Endothelial cell of umbilical vein (primary cell): ENCODE results near the gene DMRTC2. TPM values are rescaled to one million over a fixed set of nuclear protein-coding genes. Genes with fewer than 3 reads are reported as not detected.

Source experiments
- BruUV-seq: library from RNA; stranded (reverse); fragments of 400-500 nt; replicated peaks from 2 replicates; lab custom pipeline; 2021; lab: Mats Ljungman, UMichigan
- CTCF ChIA-PET: fragments of 300-600, 350-600 bp; sonication (Branson Sonifier 250); formaldehyde crosslinking; loops from one replicate; lab custom pipeline; 2021; ENCODE audit warnings: antibody characterized with exemption, inconsistent platforms; lab: Charles Lee
- POLR2A ChIA-PET: fragments of 300-600, 350-600 bp; sonication (Branson Sonifier 250); formaldehyde crosslinking; loops from one replicate; lab custom pipeline; 2021; ENCODE audit warnings: antibody characterized with exemption, inconsistent platforms; lab: Charles Lee
- DNase-seq: peaks from one replicate; pipeline ENCODE4 v3.0.0-alpha.2; 2011; ENCODE audit warnings: low read depth, low spot score
- FAIRE-seq: peaks from 2 replicates; lab custom pipeline; 2011; peaks lifted over from hg19 to GRCh38; lab: Jason Lieb, UNC
- H2AFZ ChIP-seq: 2 replicates; pipeline ENCODE4 v1.6.0; 2012; ENCODE audit warnings: low read depth, low read length, control low read depth, inconsistent platforms
- H3K27ac ChIP-seq: 2 replicates; pipeline ENCODE4 v1.5.1; 2011; ENCODE audit warnings: low read depth, mild to moderate bottlenecking, control low read depth, low read length, moderate library complexity; ENCODE audit not compliant: insufficient read depth
- H3K27me3 ChIP-seq, 2 experiments: 2 replicates each; pipeline versions ENCODE4 v1.6.0 to v1.6.1; 2011; ENCODE audit warnings: low read length in 2 of 2, mixed read lengths in 1 of 2; ENCODE audit not compliant: control insufficient read depth in 2 of 2, insufficient read depth in 2 of 2
- H3K36me3 ChIP-seq, 2 experiments: 2 replicates in 1 of 2; 3 replicates in 1 of 2; pipeline ENCODE4 v1.5.1; 2011; ENCODE audit warnings: low read length in 2 of 2, mild to moderate bottlenecking in 1 of 2, moderate library complexity in 1 of 2; ENCODE audit not compliant: control insufficient read depth in 2 of 2, insufficient read depth in 2 of 2; ENCODE audit errors: extremely low read depth in 1 of 2
- H3K4me1 ChIP-seq: 3 replicates; pipeline ENCODE4 v1.5.1; 2011; ENCODE audit warnings: mild to moderate bottlenecking, low read length; ENCODE audit not compliant: control insufficient read depth, insufficient read depth; ENCODE audit errors: extremely low read depth
- H3K4me2 ChIP-seq: 2 replicates; pipeline ENCODE4 v1.6.1; 2011; ENCODE audit warnings: low read length, control low read depth, mixed read lengths; ENCODE audit not compliant: insufficient read depth
- H3K4me3 ChIP-seq, 3 experiments: fragments of 200-600 bp in 1 of 3; sonication (generic), shearing (Covaris generic) in 1 of 3; replicated peaks in 1 of 3; 2 replicates each; pipeline ENCODE4 v1.5.1; 2011 to 2016; ENCODE audit warnings: control low read depth in 3 of 3, low read length in 3 of 3, mild to moderate bottlenecking in 2 of 3, inconsistent platforms in 1 of 3, low read depth in 1 of 3, moderate library complexity in 1 of 3; ENCODE audit not compliant: insufficient read depth in 1 of 3
- H3K79me2 ChIP-seq: 2 replicates; pipeline ENCODE4 v1.6.0; 2012; ENCODE audit warnings: low read length, inconsistent platforms; ENCODE audit not compliant: control insufficient read depth, insufficient read depth
- H3K9ac ChIP-seq: replicated peaks from 2 replicates; pipeline ENCODE3; 2011; ENCODE audit warnings: low read length, control low read depth; ENCODE audit not compliant: insufficient read depth; ENCODE audit errors: extremely low read depth
- H3K9me1 ChIP-seq: replicated peaks from 3 replicates; pipeline ENCODE4 v1.6.0; 2011; ENCODE audit warnings: mild to moderate bottlenecking, low read length; ENCODE audit not compliant: control insufficient read depth, insufficient read depth; ENCODE audit errors: extremely low read depth
- H3K9me3 ChIP-seq: replicated peaks from 2 replicates; pipeline ENCODE4 v1.5.1; 2012; ENCODE audit warnings: low read length, inconsistent platforms; ENCODE audit not compliant: control insufficient read depth, insufficient read depth
- H4K20me1 ChIP-seq: replicated peaks from 2 replicates; pipeline ENCODE3; 2011; ENCODE audit warnings: mild to moderate bottlenecking, low read length; ENCODE audit not compliant: control insufficient read depth, insufficient read depth; ENCODE audit errors: extremely low read depth
- EZH2 ChIP-seq: IDR thresholded peaks from 2 replicates; pipeline ENCODE4 v1.6.1; 2012; ENCODE audit warnings: borderline replicate concordance, low read depth, mild to moderate bottlenecking, moderate library complexity, low read length, inconsistent platforms; ENCODE audit not compliant: severe bottlenecking
- FOS ChIP-seq: IDR thresholded peaks from 2 replicates; pipeline ENCODE4 v1.6.1; 2011; ENCODE audit warnings: mild to moderate bottlenecking, low read length, moderate library complexity, borderline replicate concordance; ENCODE audit not compliant: insufficient read depth
- GATA2 ChIP-seq: IDR thresholded peaks from 2 replicates; pipeline ENCODE4 v1.7.0; 2011; ENCODE audit warnings: low read depth, mild to moderate bottlenecking, moderate library complexity, mixed read lengths, low read length; ENCODE audit not compliant: insufficient read length, insufficient read depth
- JUN ChIP-seq: IDR thresholded peaks from 2 replicates; pipeline ENCODE4 v1.6.1; 2011; ENCODE audit warnings: borderline replicate concordance, low read depth; ENCODE audit not compliant: insufficient read length, insufficient read depth
- MYC ChIP-seq: IDR thresholded peaks from one replicate; pipeline ENCODE4 v1.6.1; 2011; ENCODE audit warnings: mild to moderate bottlenecking, low read depth, low read length
- POLR2A ChIP-seq: IDR thresholded peaks from 2 replicates; pipeline ENCODE4 v1.6.1; 2012; ENCODE audit warnings: low read depth, mild to moderate bottlenecking, control low read depth, low read length
- POLR2AphosphoS5 ChIP-seq: IDR thresholded peaks from 2 replicates; pipeline ENCODE4 v1.6.1; 2012; ENCODE audit warnings: low read depth, mild to moderate bottlenecking, control low read depth, low read length, moderate library complexity; ENCODE audit not compliant: insufficient read depth
- dilution Hi-C: fragments of 300-500 bp; cut with MboI; formaldehyde crosslinking; loops from one replicate; pipeline ENCODE4 v1.15.0; 2019; ENCODE audit warnings: low sequenced_read_pairs; ENCODE audit not compliant: extremely low pct_ligation_motif_present
- intact Hi-C: fragments of 100-400 bp; cut with micrococcal nuclease; formaldehyde crosslinking; loops from one replicate; pipeline ENCODE4 v1.10.0; 2022
- polyA plus RNA-seq, 4 experiments: library from polyadenylated mRNA; depleted of rRNA in 3 of 4; stranded (reverse) in 3 of 4; unstranded in 1 of 4; fragments of >200 nt; gene quantifications; 2 replicates each; pipeline versions ENCODE4 v1.2.1 to v1.2.3, GENCODE V29; 2011 to 2012; ENCODE audit warnings: missing spikeins in 1 of 4
- total RNA-seq: library from RNA; stranded (reverse); gene quantifications from 2 replicates; pipeline ENCODE4 v1.2.3, GENCODE V29; 2021
- TF ChIP-seq, protein P1 (sequence below), 2 donors: IDR thresholded peaks; 1 replicate in 1 of 2; 2 replicates in 1 of 2; pipeline ENCODE4 v1.5.1; 2011; ENCODE audit warnings: low read length in 2 of 2, mild to moderate bottlenecking in 2 of 2, moderate library complexity in 2 of 2, control low read depth in 1 of 2, inconsistent platforms in 1 of 2, low read depth in 1 of 2; ENCODE audit not compliant: insufficient read depth in 1 of 2; ENCODE audit errors: extremely low read depth in 1 of 2
- TF ChIP-seq, protein P2 (sequence below): IDR thresholded peaks from 2 replicates; pipeline ENCODE4 v1.6.1; 2011; ENCODE audit not compliant: insufficient read depth, insufficient read length

DMRTC2 gene
- total and polyA plus RNA-seq, 2 donors (not counting 3 experiments of a cell fraction or from before 2014, with no cell fraction given) = not detected

DNA sequence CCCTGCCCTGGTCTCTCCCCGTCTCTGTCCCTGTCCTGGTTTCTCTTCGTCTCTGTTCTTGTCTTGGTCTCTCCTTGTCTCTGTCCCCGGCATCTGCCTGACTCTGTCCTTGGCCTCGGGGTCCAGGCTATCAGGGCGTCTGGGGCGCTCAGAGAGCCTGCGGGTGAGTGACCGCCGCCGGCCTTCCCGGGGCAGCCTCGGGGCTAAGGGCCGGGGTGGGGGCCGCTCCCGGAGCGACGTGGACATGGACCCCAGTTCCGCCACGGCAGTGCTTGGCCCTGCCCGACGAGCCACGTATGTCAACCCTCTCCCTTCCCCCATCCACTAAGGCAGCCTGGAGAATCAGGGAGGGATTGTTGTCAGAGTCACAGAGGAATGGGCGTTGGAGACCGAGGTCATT is 53.0 kb downstream of the DMRTC2 start:
- no TSS peak for BruUV-seq
- no peaks in the 10 kb centered on the region for H3K79me2 ChIP-seq

DNA sequence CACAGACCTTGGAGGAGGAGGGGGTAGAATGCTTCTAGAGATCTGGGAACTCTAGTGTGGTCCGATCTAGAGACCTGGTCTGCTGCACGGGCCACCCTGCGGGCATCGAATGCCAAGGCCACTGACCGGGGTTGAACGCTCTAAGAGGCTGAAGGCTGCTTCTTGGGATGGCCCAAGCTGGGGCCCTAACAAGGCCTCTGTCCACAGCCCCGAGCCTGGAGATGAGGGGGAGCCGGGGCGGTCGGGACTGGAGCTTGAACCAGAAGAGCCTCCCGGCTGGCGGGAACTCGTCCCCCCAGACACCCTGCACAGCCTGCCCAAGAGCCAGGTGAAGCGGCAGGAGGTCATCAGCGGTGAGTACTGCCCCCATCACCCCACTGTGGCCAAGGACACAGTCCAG is 53.4 kb downstream of the DMRTC2 start:
- ChIA-PET CTCF (interaction anchor here (1.5 kb wide), 1 partner anchor 9 kb away, joined by 3 read pairs; no protein-coding TSS in a partner anchor), POLR2A (no interaction called here)
- DNase-seq (no peak), FAIRE-seq (no peak)
- BruUV-seq = no TSS peak
- Histone ChIP-seq H3K27me3 (no peaks in the 10 kb centered on the region), H3K79me2 (no peaks in the 10 kb centered on the region), H3K4me3 (no peak overlapping the region), H3K4me1 (no peaks in the 10 kb centered on the region), H3K36me3 (peaks cover 11 to 45% of the 10 kb centered on the region in 2 experiments), H3K9me1 (no peaks in the 10 kb centered on the region), H3K4me2 (no peak overlapping the region), H3K9me3 (no peaks in the 10 kb centered on the region), H2AFZ (no peak overlapping the region), H3K27ac (no peak overlapping the region), H3K9ac (no peak overlapping the region), H4K20me1 (no peaks in the 10 kb centered on the region)
- intact Hi-C loops = no loop called here
- dilution Hi-C loops = no loop called here
- no peak for TF ChIP-seq JUN
- no peak for TF ChIP-seq MYC
- TF ChIP-seq, protein P1, sequence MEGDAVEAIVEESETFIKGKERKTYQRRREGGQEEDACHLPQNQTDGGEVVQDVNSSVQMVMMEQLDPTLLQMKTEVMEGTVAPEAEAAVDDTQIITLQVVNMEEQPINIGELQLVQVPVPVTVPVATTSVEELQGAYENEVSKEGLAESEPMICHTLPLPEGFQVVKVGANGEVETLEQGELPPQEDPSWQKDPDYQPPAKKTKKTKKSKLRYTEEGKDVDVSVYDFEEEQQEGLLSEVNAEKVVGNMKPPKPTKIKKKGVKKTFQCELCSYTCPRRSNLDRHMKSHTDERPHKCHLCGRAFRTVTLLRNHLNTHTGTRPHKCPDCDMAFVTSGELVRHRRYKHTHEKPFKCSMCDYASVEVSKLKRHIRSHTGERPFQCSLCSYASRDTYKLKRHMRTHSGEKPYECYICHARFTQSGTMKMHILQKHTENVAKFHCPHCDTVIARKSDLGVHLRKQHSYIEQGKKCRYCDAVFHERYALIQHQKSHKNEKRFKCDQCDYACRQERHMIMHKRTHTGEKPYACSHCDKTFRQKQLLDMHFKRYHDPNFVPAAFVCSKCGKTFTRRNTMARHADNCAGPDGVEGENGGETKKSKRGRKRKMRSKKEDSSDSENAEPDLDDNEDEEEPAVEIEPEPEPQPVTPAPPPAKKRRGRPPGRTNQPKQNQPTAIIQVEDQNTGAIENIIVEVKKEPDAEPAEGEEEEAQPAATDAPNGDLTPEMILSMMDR (IDR thresholded peaks at IDR 0.05; ENCODE audit: extremely low read depth in 1 of 2, insufficient read depth in 1 of 2, low read depth in 1 of 2, low read length in 2 of 2) = no peak
- no peak for TF ChIP-seq FOS
- TF ChIP-seq GATA2 = no peak
- TF ChIP-seq, protein P2, sequence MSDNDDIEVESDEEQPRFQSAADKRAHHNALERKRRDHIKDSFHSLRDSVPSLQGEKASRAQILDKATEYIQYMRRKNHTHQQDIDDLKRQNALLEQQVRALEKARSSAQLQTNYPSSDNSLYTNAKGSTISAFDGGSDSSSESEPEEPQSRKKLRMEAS = no peak
- TF ChIP-seq EZH2 = no peak
- TF ChIP-seq POLR2AphosphoS5 = no peak
- no peak for TF ChIP-seq POLR2A

More for the DNA sequence above, 53.0 kb downstream of the DMRTC2 start:
- Histone ChIP-seq H3K27ac (no peak overlapping the region), H2AFZ (no peak overlapping the region), H3K27me3 (no peaks in the 10 kb centered on the region), H3K4me3 (no peak overlapping the region), H3K4me2 (no peak overlapping the region), H3K9me1 (no peaks in the 10 kb centered on the region), H3K9me3 (no peaks in the 10 kb centered on the region), H3K36me3 (peaks cover 11 to 42% of the 10 kb centered on the region in 2 experiments), H3K4me1 (no peaks in the 10 kb centered on the region), H4K20me1 (no peaks in the 10 kb centered on the region), H3K9ac (no peak overlapping the region)
- FAIRE-seq = no peak
- intact Hi-C loops = no loop called here
- dilution Hi-C loops = no loop called here
- TF ChIP-seq FOS (no peak), POLR2AphosphoS5 (no peak), MYC (no peak)
- ChIA-PET POLR2A (no interaction called here), CTCF (no interaction called here)
- no peak for DNase-seq
